LNCaP clone FGC (cell line): ENCODE results near the gene OR10V1.
"Not testable (repeated sequence)": the region's sequence is repeated elsewhere in the genome, so short reads cannot be mapped to it uniquely, and the experiment has no call there.

Source experiments
- DNase-seq: peaks from one replicate; pipeline ENCODE4 v3.0.0-alpha.2; 2011; ENCODE audit warnings: low read depth
- H3K4me3 ChIP-seq: 2 replicates; pipeline ENCODE4 v1.5.1; 2011; ENCODE audit warnings: mild to moderate bottlenecking, low read depth, low read length, control low read depth
- TF ChIP-seq, protein P1 (sequence below): IDR thresholded peaks from 2 replicates; pipeline ENCODE4 v1.5.1; 2012; ENCODE audit warnings: mild to moderate bottlenecking; ENCODE audit not compliant: control insufficient read depth, insufficient read depth; ENCODE audit errors: extremely low read depth

Gene OR10V1

DNA sequence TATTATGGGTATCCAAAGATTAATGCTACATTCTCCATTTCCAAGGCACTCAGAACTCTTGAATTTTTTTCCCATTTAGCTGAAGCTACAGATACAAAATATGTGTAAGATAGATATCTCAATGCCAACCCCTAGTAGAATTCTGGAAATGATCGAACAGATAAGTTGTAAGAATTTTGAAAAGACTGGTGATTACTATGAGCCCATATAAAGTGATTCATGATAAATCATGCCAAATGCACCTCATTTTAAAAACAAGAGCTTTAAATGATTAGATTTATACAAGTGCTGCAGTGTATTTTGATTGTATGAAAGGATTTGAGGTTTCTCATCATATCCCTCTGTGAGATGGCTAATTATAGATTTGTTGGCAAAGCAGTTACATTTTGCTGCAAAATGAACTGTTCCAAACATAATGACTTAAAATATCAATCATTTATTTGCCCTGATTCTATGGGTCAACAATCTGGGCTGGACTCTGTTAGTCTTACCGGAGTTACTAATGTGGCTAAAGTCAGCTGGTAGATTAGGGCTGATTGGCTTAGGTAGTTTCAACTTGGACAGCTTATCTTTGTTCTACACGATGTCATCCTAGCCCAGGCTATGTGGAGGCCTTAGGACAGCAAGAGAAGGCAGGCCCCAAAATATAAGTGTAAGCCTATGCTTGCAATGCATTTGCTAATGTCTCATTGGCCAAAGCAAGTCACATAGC is 3.4 kb downstream of the OR10V1 start:
- TF ChIP-seq, protein P1, sequence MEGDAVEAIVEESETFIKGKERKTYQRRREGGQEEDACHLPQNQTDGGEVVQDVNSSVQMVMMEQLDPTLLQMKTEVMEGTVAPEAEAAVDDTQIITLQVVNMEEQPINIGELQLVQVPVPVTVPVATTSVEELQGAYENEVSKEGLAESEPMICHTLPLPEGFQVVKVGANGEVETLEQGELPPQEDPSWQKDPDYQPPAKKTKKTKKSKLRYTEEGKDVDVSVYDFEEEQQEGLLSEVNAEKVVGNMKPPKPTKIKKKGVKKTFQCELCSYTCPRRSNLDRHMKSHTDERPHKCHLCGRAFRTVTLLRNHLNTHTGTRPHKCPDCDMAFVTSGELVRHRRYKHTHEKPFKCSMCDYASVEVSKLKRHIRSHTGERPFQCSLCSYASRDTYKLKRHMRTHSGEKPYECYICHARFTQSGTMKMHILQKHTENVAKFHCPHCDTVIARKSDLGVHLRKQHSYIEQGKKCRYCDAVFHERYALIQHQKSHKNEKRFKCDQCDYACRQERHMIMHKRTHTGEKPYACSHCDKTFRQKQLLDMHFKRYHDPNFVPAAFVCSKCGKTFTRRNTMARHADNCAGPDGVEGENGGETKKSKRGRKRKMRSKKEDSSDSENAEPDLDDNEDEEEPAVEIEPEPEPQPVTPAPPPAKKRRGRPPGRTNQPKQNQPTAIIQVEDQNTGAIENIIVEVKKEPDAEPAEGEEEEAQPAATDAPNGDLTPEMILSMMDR: no peak
- no peak overlapping the region for H3K4me3 ChIP-seq
- DNase-seq: no peak

DNA sequence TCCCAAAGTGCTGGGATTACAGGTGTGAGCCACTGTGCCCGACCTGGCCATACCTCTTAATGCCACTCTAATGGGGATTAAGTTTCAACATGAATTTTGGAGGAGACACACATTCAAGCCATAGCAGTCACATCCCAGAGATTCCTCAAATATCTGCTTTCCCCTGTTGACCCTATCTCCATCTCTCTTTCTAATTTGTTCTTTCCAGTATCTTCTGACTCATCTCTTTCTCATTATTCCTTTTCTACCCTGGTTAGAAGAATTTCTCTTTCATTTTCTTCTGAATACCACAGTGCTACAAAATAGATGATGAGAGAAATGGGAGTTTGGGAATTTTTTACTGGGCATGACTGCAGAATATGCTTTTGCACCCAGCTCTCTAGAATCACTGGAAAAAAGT is 5.1 kb downstream of the OR10V1 start:
- TF ChIP-seq, protein P1: no peak
- DNase-seq: no peak
- H3K4me3 ChIP-seq: no peak overlapping the region

DNA sequence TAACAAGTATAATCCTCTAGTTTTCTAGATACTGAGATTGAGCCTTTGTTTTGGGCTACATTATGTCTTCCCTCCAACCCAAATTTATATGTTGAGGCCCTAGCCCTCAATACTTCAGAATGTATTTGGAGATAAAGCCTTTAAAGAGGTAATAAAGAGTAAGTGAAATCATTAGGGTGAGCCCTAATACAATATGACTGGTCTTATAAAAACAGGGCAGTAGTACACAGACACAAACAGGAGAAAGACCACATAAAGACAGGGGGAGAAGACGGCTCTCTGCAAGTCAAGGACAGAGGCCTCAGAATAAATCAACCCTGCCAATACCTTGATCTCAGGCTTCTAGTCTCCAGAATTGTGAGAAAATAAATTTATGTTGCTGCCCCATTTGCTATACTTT is 6.3 kb downstream of the OR10V1 start:
- DNase-seq: no peak
- TF ChIP-seq, protein P1: no peak

DNA sequence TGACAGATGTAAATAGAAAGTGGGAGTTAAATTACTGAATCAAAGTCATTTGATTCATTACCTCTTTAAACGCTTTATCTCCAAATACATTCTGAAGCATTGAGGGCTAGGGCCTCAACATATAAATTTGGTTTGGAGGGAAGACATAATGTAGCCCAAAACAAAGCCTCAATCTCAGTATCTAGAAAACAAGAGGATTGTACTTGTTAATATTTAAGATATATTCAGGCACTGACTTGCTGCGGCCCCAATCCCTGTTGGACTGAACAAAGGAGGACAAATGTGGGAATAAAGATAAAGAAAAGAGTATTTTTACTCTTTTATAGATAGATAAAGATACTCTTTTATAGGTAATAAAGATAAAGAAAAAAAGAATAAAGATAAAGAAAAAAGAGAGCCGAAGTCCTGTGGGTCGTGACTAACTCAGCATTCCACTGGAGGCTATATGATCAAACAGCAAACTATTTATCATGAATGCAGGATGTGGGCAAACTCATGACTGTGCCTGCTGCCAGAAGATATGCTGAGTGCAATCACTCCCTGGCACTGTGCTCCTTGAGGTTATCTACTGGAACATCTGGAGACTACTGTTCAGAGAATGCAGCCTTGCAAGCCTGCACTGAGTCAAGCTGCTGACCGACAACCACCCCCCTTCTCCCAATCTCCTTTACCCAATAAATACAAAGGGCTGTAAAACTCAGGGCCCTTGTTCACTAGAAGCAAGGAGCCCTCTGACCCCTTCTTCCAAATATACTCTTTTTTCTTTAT is 6.9 kb downstream of the OR10V1 start:
- DNase-seq: no peak
- TF ChIP-seq, protein P1: no peak

More for the DNA sequence above, 6.3 kb downstream of the OR10V1 start:
- H3K4me3 ChIP-seq: no peak overlapping the region

DNA sequence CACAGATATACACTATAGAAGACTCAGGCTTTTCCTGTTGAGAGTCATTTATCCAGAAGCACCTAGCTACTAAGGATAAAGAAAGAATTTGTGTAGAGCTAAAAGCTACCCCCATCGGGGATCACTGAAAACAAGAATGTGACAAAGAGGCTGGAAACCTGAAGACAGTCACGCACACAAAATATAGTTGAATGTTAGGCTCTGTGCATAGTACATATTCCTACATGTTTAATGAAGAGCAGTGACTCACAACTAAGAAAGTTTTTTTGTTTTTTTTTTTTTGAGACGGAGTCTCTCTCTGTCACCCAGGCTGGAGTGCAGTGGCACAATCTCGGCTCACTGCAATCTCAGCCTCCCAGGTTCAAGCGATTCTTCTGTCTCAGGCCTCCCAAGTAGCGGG is 8.4 kb downstream of the OR10V1 start:
- TF ChIP-seq, protein P1: no peak
- DNase-seq: no peak
- H3K4me3 ChIP-seq: no peak overlapping the region

More for the DNA sequence above, 6.9 kb downstream of the OR10V1 start:
- H3K4me3 ChIP-seq: no peak overlapping the region

DNA sequence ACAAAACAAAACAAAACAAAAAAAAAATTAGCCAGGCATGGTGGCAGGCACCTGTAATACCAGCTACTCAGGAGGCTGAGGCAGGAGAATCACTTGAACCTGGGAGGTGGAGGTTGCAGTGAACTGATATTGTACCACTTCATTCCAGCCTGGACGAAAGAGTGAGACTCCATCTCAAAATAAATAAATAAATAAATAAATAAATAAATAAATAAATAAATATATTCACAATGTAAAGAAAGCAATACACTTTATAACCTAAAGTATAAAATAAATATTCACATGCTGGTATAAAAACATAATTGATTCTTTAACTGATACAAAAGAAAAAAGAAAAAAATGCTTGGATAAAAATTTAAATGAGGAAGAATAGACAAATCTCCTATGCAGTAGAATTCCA is 10.1 kb downstream of the OR10V1 start:
- H3K4me3 ChIP-seq, DNase-seq: not testable (repeated sequence)

DNA sequence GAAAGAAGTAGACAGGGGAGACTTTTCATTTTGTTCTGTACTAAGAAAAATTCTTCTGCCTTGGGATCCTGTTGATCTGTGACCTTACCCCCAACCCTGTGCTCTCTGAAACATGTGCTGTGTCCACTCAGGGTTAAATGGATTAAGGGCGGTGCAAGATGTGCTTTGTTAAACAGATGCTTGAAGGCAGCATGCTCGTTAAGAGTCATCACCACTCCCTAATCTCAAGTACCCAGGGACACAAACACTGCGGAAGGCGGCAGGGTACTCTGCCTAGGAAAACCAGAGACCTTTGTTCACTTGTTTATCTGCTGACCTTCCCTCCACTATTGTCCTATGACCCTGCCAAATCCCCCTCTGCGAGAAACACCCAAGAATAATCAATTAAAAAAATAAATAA is 13.5 kb downstream of the OR10V1 start:
- not testable (repeated sequence) for H3K4me3 ChIP-seq, DNase-seq

DNA sequence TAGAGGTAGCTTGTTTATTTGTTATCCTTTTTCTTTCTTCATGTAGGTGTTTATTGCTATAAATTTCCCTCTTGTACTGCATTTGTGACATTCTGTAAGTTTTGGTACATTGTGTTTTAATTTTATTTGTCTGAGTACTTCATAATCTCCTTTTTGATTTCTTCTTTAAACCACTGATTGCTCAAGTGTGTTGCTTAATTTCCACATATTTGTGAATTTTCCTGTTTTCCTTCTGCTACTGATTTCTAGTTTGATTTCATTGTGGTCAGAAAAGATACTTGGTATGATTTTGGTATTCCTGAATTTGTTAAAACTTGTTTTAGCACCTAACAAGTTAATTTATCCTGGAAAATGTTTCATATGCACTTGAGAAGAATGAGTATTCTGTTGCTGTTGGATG is 15.1 kb downstream of the OR10V1 start:
- H3K4me3 ChIP-seq: no peak overlapping the region
- no peak for DNase-seq
- TF ChIP-seq, protein P1: no peak
